LNCaP clone FGC (cell line): ENCODE results near the gene GNRHR.

Experiments
- DNase-seq: peaks from one replicate; pipeline ENCODE4 v3.0.0-alpha.2; 2011; ENCODE audit warnings: low read depth
- H3K4me3 ChIP-seq: 2 replicates; pipeline ENCODE4 v1.5.1; 2011; ENCODE audit warnings: mild to moderate bottlenecking, low read depth, low read length, control low read depth
- TF ChIP-seq, protein P1 (sequence below): IDR thresholded peaks from 2 replicates; pipeline ENCODE4 v1.5.1; 2012; ENCODE audit warnings: mild to moderate bottlenecking; ENCODE audit not compliant: control insufficient read depth, insufficient read depth; ENCODE audit errors: extremely low read depth

GNRHR gene

DNA sequence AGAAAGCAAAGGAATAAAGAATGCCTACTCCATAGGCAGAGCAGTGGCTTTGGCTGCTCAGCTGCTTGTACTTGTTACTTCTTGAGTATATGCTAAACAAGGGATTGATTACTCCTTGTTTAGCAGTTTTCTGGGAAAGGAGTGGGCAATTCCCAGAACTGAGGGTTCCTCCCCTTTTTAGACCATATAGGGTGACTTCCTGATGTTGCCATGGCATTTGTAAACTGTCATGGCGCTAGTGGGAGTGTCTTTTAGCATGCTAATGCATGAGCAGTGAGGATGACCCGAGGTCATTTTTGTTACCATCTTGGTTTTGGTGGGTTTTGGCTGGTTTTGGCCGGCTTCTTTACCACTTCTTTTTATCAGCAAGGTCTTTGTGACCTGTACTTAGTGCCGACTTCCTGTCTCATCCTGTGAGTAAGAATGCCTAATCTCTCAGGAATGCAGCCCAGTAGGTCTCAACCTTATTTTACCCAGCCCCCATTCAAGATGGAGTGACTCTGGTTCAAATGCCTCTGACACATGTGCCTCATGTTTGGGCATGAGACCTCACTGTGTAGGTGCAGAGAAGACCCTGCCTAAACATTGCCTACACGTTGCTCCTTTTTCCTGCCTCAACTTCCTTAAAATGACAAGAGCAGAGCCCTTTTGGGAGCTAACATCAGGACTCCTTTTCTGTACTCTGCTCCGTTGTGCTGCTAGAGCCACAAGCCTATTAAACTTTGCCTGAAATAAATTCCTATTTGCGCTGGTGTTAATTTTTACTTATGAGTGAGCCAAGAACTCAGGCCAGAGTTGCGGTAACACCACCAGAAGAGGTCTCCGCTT is 32.2 kb downstream of the GNRHR start:
- TF ChIP-seq, protein P1, sequence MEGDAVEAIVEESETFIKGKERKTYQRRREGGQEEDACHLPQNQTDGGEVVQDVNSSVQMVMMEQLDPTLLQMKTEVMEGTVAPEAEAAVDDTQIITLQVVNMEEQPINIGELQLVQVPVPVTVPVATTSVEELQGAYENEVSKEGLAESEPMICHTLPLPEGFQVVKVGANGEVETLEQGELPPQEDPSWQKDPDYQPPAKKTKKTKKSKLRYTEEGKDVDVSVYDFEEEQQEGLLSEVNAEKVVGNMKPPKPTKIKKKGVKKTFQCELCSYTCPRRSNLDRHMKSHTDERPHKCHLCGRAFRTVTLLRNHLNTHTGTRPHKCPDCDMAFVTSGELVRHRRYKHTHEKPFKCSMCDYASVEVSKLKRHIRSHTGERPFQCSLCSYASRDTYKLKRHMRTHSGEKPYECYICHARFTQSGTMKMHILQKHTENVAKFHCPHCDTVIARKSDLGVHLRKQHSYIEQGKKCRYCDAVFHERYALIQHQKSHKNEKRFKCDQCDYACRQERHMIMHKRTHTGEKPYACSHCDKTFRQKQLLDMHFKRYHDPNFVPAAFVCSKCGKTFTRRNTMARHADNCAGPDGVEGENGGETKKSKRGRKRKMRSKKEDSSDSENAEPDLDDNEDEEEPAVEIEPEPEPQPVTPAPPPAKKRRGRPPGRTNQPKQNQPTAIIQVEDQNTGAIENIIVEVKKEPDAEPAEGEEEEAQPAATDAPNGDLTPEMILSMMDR: no peak
- no peak for DNase-seq
- H3K4me3 ChIP-seq: no peak overlapping the region

DNA sequence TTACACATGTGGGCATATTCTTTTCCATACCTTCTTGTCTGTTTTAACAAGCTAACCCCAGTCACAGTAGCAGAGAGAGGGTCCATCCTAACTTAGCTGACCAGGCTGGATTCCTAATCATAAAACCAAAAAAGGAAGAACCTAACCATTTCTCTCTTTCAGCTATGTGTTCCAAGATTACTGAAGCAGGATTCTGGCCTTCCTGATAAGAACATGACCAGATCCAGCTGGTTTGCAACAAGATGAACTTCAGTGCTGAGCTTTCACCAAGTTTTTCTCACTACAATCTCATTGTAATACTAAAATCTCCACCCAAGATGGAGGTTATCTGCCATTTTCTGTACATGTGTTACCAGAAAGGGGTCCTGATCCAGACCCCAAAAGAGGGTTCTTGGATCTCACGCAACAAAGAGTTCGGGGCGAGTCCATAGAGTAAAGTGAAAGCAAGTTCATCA is 32.8 kb downstream of the GNRHR start:
- no peak for DNase-seq
- TF ChIP-seq, protein P1: no peak
- no peak overlapping the region for H3K4me3 ChIP-seq

DNA sequence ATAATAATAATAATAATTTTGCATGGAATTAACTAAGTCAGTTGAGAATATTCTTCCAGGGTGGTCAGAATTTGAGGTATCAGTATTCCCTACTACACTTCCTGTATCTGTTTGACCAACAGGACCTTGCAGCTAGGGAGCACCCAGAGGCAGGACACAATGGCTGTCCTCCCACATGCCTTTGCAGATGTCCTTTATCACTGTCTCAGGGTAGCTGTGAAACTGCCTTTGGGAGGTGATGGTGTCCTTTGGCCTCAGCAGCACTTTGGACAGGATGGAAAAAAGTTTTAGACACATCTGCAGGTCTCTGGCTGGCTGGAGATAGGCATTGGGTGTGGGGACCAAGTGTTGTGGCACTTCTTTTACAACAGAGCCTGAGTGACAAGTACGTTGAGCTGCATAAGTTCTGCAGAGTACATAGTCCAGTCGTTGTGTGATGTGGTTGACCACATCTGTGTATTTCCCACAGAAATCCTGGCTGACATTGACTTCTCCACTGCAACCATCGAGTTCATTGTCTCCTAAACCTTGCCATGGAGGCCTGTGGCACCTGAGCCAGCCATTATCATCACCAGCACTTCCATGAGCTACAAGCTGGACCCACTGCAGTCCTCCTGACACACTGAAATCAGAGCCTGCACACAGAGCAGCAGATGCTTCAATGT is 34.1 kb downstream of the GNRHR start:
- TF ChIP-seq, protein P1: no peak
- DNase-seq: no peak
- H3K4me3 ChIP-seq: no peak overlapping the region

DNA sequence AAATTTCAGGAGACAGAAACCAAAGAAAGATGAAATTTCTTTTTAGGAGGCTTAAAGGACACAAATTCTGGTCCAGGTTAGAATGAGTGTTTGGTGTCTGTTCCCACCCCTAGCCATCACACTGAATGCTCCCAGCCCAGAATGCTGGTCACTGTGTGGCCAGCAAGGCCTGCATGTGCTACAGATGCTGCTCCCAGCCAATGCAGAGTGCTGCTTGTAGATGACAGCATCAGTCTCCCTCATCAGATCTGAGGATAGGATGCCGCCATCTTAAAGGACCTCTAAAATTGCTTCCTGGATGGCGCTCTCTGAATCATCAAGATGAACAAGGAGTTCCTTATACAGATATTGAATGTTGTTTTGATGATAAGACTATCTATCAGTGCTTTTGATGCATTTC is 35.3 kb downstream of the GNRHR start:
- DNase-seq: no peak
- TF ChIP-seq, protein P1: no peak
- H3K4me3 ChIP-seq: no peak overlapping the region

DNA sequence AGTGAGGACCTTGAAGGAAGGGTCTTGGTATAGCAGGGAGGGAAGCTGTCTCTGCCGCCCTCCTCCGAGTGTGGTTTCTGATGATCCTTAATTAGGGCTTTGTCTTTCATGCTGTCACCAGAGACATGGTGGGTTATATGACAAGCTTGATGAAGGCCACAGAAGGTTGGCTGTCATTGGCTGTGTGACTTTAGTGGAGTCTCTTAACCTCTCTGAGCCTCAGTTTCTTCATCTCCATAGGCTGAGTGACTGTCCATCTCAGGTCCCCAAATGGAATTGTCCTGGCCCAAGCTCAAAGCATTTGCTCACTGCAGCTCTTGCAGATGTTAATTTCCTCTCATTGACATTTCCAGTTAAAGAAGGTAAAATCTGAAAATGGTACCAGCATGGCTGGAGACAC is 36.6 kb downstream of the GNRHR start:
- no peak for DNase-seq
- TF ChIP-seq, protein P1: no peak
- no peak overlapping the region for H3K4me3 ChIP-seq

DNA sequence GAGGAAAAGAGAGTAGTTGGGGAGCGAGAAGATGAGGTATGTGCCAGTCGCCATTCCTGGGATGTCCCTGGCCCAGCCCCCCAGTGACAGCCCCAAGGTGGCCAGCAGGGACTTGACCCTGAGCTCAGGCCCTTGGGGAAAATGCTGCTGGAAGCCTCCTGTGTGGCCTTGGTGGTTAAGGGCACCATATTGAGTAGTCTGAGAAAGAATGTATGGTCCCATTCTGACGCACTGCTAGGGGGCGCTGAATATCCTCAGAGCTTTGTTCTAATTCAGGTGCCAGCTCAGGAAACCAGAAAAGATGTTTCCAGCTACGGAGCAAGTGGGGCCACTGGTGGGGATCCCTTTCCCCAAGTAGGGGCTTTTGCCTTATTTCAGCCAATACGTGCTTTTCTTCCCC is 39.2 kb downstream of the GNRHR start:
- TF ChIP-seq, protein P1: no peak
- DNase-seq: no peak
- no peak overlapping the region for H3K4me3 ChIP-seq

DNA sequence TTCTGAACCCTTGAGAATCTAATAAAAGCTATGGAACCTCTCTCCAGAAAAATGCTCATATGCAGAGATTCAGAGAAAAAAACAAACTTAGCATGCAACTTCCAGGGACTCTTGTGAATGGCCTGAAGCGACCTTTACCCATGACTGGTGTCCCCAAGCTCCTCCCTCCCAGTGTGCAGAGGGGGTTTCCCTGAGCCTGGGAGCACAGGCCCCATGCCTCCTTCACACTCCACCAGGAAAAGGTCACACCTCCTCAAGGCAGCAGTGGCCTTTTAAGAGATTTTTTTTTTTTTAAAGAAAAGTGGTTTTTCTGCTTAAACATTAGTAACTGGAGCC is 40.0 kb downstream of the GNRHR start:
- TF ChIP-seq, protein P1: no peak
- peak; percentile 6 for DNase-seq
- H3K4me3 ChIP-seq: no peak overlapping the region
